Testis (tissue), 3 donors: ENCODE data around the gene STAT5B. TPM values are rescaled to one million over a fixed set of nuclear protein-coding genes. Genes with fewer than 3 reads are reported as not detected.
"Not testable (repeated sequence)": the region's sequence is repeated elsewhere in the genome, so short reads cannot be mapped to it uniquely, and the experiment has no call there.

Source experiments
- DNase-seq: peaks from one replicate; pipeline ENCODE4 v3.0.0-alpha.2; 2019
- H3K27ac ChIP-seq, 2 donors: fragments of 200-600 bp; sonication (generic); one replicate each; pipeline ENCODE4 v1.5.1; 2019
- H3K27me3 ChIP-seq: fragments of 200-600 bp; sonication (generic); one replicate; pipeline ENCODE4 v1.5.1; 2019
- H3K36me3 ChIP-seq: fragments of 200-600 bp; sonication (generic); one replicate; pipeline ENCODE4 v1.5.1; 2017; ENCODE audit warnings: low read depth; ENCODE audit errors: missing control alignments
- H3K4me1 ChIP-seq: fragments of 200-600 bp; sonication (generic); one replicate; pipeline ENCODE4 v1.5.1; 2019
- H3K4me3 ChIP-seq, 2 donors: fragments of 200-600 bp; sonication (generic); one replicate each; pipeline ENCODE4 v1.5.1; 2017 to 2019
- H3K9me3 ChIP-seq: fragments of 200-600 bp; sonication (generic); one replicate; pipeline ENCODE4 v1.5.1; 2017
- POLR2A ChIP-seq: fragments of 450-650 bp; IDR thresholded peaks from one replicate; pipeline ENCODE4 v1.6.1; 2017; ENCODE audit warnings: antibody characterized with exemption, mild to moderate bottlenecking, moderate library complexity
- WGBS, 2 donors: methylation state at CpG; one replicate each; pipeline ENCODE4 v1.1.5; 2018; 5-methylcytosine and 5-hydroxymethylcytosine counted together
- intact Hi-C: fragments of 100-400 bp; cut with DNase I; formaldehyde crosslinking; loops from one replicate; pipeline ENCODE4 v1.15.1; 2023; ENCODE audit warnings: low total_unique reads
- polyA plus RNA-seq: library from polyadenylated mRNA; stranded (reverse); fragments of 350-450 nt; fragmentation: Illumina TruSeq; extraction: RNeasy Lipid Tissue Mini Kit (QIAGEN cat#74804); gene quantifications from one replicate; pipeline ENCODE4 v1.2.3, GENCODE V29; 2014; ENCODE audit warnings: low read depth, low replicate concordance; ENCODE audit not compliant: insufficient read depth
- total RNA-seq, 2 donors: library from RNA; depleted of rRNA; stranded (reverse); fragments of >200 nt; gene quantifications; one replicate each; pipeline ENCODE4 v1.2.3, GENCODE V29; 2016
- TF ChIP-seq, protein P1 (sequence below), 3 experiments: fragments of 450-650 bp in 2 of 3; fragments of 200-600 bp in 1 of 3; sonication (generic) in 1 of 3; IDR thresholded peaks; one replicate each; pipeline ENCODE4 v1.5.1; 2016 to 2019; ENCODE audit warnings: antibody characterized with exemption in 3 of 3, mild to moderate bottlenecking in 2 of 3, moderate library complexity in 1 of 3

The STAT5B gene
- total and polyA plus RNA-seq, 3 donors from 2014 or later, result 65.9 to 81.5 (median 66.0) TPM

- Histone ChIP-seq H3K4me3 (no peak overlapping the region), H3K9me3 (no peaks in the 10 kb centered on the region), H3K4me1 (peaks cover 33% of the 10 kb centered on the region), H3K36me3 (no peaks in the 10 kb centered on the region), H3K27me3 (no peaks in the 10 kb centered on the region), H3K27ac (peak overlapping the region; percentile 74 to 93)
- DNase-seq, result no peak
- TF ChIP-seq, protein P1, sequence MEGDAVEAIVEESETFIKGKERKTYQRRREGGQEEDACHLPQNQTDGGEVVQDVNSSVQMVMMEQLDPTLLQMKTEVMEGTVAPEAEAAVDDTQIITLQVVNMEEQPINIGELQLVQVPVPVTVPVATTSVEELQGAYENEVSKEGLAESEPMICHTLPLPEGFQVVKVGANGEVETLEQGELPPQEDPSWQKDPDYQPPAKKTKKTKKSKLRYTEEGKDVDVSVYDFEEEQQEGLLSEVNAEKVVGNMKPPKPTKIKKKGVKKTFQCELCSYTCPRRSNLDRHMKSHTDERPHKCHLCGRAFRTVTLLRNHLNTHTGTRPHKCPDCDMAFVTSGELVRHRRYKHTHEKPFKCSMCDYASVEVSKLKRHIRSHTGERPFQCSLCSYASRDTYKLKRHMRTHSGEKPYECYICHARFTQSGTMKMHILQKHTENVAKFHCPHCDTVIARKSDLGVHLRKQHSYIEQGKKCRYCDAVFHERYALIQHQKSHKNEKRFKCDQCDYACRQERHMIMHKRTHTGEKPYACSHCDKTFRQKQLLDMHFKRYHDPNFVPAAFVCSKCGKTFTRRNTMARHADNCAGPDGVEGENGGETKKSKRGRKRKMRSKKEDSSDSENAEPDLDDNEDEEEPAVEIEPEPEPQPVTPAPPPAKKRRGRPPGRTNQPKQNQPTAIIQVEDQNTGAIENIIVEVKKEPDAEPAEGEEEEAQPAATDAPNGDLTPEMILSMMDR (IDR thresholded peaks at IDR 0.05), result no peak
- TF ChIP-seq POLR2A, result no peak
- intact Hi-C loops, result no loop called here
- 90 to 92% methylated on average over 5 of the region's 5 CpGs for WGBS, 2 donors
Observed at GRCh38 chr17:42247734-42248133, 28.5 kb downstream of the STAT5B start.

GRCh38 chr17:42246515-42246914, 29.7 kb downstream of the STAT5B start:
- TF ChIP-seq POLR2A, result no peak
- Histone ChIP-seq H3K36me3 (no peaks in the 10 kb centered on the region), H3K4me1 (peaks cover 33% of the 10 kb centered on the region), H3K9me3 (no peaks in the 10 kb centered on the region), H3K4me3 (no peak overlapping the region), H3K27me3 (no peaks in the 10 kb centered on the region), H3K27ac (peak overlapping the region; percentile 74 to 93)
- WGBS, 2 donors, result 49 to 53% methylated on average over 7 of the region's 7 CpGs
- intact Hi-C loops, result no loop called here
- peak; percentile 60 for DNase-seq

GRCh38 chr17:42245183-42245582, 31.0 kb downstream of the STAT5B start:
- H3K36me3 ChIP-seq, H3K4me3 ChIP-seq, intact Hi-C loops, H3K27me3 ChIP-seq, DNase-seq, H3K27ac ChIP-seq, H3K9me3 ChIP-seq: not testable (repeated sequence)
- peaks cover 33% of the 10 kb centered on the region for H3K4me1 ChIP-seq
- 93 to 94% methylated on average over 11 of the region's 11 CpGs for WGBS, 2 donors

- peaks cover 27% of the 10 kb centered on the region for H3K4me1 ChIP-seq
- H3K9me3 ChIP-seq, DNase-seq, H3K27me3 ChIP-seq, H3K36me3 ChIP-seq, H3K4me3 ChIP-seq, intact Hi-C loops, H3K27ac ChIP-seq: not testable (repeated sequence)
- 92 to 95% methylated on average over 3 of the region's 3 CpGs for WGBS, 2 donors
Observed at GRCh38 chr17:42244116-42244515, 32.1 kb downstream of the STAT5B start.

- Histone ChIP-seq H3K4me3 (no peak overlapping the region), H3K36me3 (no peaks in the 10 kb centered on the region), H3K27ac (peak overlapping the region in 1 of 2 donors; percentile 8), H3K9me3 (no peaks in the 10 kb centered on the region), H3K27me3 (no peaks in the 10 kb centered on the region), H3K4me1 (peaks cover 25% of the 10 kb centered on the region)
- TF ChIP-seq, protein P1 (IDR thresholded peaks at IDR 0.05), result no peak
- TF ChIP-seq POLR2A, result no peak
- intact Hi-C loops, result no loop called here
- 35 to 53% methylated on average over 5 of the region's 5 CpGs for WGBS, 2 donors
- no peak for DNase-seq
Observed at GRCh38 chr17:42243493-42243982, 32.7 kb downstream of the STAT5B start.

DNA sequence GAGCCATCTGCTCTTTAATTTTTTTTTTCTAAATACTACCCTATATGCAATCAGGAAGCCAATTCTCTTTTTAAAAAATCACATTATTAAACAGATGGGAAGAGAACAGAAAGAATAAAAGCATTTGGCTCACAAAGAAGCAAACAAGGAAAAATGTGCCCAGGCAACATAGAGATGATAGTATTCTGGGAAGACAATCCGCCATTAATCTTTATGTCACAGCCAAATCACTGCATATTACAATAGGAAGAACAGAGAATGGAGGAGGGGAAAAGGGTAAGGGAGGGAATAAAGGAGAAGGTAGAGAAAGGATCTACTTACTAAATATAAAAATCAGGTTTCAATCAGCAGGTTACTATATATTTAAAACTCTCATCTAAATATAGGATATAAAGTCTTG, 34.3 kb downstream of the STAT5B start:
- H3K9me3 ChIP-seq, result no peaks in the 10 kb centered on the region
- TF ChIP-seq, protein P1 (IDR thresholded peaks at IDR 0.05), result no peak
- TF ChIP-seq POLR2A, result no peak
- peaks cover 17% of the 10 kb centered on the region for H3K4me1 ChIP-seq
- H3K27me3 ChIP-seq, result no peaks in the 10 kb centered on the region
- no peaks in the 10 kb centered on the region for H3K36me3 ChIP-seq
- intact Hi-C loops, result no loop called here
- 83 to 95% methylated on average over 1 of the region's 1 CpG for WGBS, 2 donors
- no peak overlapping the region for H3K4me3 ChIP-seq
- DNase-seq, result no peak
- no peak overlapping the region for H3K27ac ChIP-seq

DNA sequence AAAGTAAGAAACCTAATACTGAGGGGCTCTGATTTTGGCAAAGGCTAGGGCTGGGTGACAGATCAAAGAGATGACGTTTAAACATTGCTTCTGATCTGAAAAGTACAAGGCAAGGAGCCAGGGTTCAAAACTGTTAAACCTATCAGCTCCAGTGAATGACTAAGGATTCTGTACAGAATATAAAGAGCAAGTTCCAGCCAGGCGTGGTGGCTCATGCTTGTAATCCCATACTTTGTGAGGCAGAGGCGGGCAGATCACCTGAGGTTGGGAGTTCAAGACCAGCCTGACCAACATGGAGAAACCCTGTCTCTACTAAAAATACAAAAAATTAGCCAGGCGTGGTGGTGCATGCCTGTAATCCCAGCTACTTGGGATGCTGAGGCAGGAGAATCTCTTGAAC, 35.3 kb downstream of the STAT5B start:
- H3K9me3 ChIP-seq, DNase-seq, H3K4me3 ChIP-seq, H3K27ac ChIP-seq, H3K36me3 ChIP-seq, intact Hi-C loops, H3K27me3 ChIP-seq: not testable (repeated sequence)
- WGBS, 2 donors, result 81 to 84% methylated on average over 4 of the region's 4 CpGs
- peaks cover 12% of the 10 kb centered on the region for H3K4me1 ChIP-seq
